Measurements from ENCODE around the gene CFAP74. TPM values are rescaled to one million over a fixed set of nuclear protein-coding genes. Genes with fewer than 3 reads are reported as not detected.
A peak's percentile ranks its signal among the peaks of the same experiment; 100 is the strongest.

The CFAP74 gene
- total and polyA plus RNA-seq, 2 experiments from 2014 or later = not detected

DNA sequence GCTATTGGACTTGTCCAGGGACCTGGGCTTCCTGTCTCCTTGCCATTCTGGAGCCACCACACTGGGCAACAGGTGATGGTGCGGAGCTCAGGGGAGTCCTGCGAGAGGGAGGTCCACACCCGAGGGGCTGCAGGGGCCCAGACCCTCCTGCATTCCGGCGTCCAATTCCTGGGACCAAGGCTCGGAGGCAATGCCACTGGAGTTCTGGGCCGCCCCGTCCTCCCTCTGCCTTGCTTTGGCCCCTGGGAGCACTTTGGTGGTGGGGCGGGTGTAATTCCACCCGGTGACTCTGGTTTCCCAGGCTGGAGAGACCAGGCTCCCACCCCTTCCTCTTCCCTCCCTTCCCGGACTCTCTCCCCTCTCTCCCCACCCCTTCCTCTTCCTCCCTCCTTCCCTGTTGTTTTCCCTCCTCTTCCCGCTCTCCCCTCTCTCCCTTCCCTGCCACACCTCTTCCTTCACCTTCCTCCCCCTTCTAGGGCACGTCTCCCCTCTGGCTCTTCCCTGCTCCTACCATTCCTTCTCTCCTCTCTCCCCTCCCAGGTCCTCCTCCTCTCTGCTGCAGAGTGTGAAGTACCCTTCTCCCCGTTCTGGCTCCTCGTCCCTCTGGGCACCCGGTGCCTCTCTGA is 48.6 kb upstream of the CFAP74 start:
- no peaks in the 10 kb centered on the region for H3K9me2 ChIP-seq (replicated peaks; ENCODE audit: insufficient read depth)
- H3K4me3 ChIP-seq = no peak overlapping the region
- TF ChIP-seq EZH2phosphoT487 (IDR thresholded peaks at IDR 0.05; ENCODE audit: low read depth, severe bottlenecking, unreplicated experiment) (no peak), EZH2 (IDR thresholded peaks at IDR 0.05; ENCODE audit: borderline replicate concordance) (no peak)
- TF ChIP-seq, protein P1, sequence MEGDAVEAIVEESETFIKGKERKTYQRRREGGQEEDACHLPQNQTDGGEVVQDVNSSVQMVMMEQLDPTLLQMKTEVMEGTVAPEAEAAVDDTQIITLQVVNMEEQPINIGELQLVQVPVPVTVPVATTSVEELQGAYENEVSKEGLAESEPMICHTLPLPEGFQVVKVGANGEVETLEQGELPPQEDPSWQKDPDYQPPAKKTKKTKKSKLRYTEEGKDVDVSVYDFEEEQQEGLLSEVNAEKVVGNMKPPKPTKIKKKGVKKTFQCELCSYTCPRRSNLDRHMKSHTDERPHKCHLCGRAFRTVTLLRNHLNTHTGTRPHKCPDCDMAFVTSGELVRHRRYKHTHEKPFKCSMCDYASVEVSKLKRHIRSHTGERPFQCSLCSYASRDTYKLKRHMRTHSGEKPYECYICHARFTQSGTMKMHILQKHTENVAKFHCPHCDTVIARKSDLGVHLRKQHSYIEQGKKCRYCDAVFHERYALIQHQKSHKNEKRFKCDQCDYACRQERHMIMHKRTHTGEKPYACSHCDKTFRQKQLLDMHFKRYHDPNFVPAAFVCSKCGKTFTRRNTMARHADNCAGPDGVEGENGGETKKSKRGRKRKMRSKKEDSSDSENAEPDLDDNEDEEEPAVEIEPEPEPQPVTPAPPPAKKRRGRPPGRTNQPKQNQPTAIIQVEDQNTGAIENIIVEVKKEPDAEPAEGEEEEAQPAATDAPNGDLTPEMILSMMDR (IDR thresholded peaks at IDR 0.05; ENCODE audit: poor library complexity) = no peak
- H3K4me1 ChIP-seq (ENCODE audit: insufficient read depth) = peaks cover 15% of the 10 kb centered on the region
- H3K27ac ChIP-seq = no peak overlapping the region
- no peak overlapping the region for H2AFZ ChIP-seq
- H3K4me2 ChIP-seq = peak overlapping the region; percentile 89
- no peak for DNase-seq (ENCODE audit: low spot score)
- H4K20me1 ChIP-seq (ENCODE audit: insufficient read depth, poor library complexity, severe bottlenecking) = peaks cover 16% of the 10 kb centered on the region
- H3K79me2 ChIP-seq = peaks cover 37% of the 10 kb centered on the region
- H3K9me3 ChIP-seq (ENCODE audit: low read depth) = no peaks in the 10 kb centered on the region
- H3K36me3 ChIP-seq (replicated peaks; ENCODE audit: insufficient read depth, low read depth) = no peaks in the 10 kb centered on the region
- 83% methylated on average over 8 of the region's 16 CpGs for WGBS (ENCODE audit: low lambda C conversion rate, missing lambda C conversion rate)
- peaks cover 1% of the 10 kb centered on the region for H3K27me3 ChIP-seq

DNA sequence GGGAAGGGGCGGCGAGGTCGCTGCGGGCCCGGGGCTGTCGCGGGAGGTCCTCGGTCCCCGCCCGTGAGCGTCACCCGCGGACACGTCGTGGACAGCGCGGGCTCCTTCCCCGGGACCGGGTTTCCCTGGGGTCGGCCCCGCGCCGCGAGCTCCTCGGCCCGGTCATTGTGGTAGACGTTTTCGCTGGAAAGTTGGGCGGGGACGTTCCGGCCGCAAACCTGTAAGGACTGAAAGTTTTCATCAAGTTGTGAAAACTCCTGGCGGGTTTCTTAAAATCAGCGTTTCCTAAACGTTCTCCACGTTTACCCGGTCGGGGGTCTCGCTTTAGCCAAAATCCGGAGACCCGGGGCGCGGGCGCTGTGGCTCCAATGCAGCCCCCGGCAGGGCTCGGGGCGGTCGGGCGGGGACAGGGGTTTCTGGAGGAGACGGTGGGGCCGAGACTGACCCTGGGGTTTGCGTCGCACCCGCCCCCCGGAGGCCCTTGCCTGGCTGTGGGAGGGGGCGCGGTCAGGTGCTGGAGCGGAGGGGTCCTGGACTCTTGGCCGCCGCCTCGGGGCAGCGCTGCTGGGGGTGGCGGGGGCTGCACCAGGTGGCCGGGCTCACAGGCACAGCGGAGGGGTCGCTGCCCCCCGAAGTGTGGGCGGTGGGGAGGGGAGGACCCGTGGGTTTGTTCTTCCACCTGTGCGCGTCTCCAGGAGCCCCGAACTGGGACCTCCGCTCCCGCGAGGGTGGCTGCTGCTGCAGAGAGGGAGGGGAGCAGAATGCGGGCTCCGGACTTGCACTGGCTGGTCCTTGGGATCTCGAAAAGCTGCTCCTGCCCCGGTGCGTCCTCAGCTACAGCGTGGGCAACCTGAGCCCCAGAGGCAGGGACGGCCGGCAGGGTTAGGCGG is 47.5 kb upstream of the CFAP74 start:
- peak overlapping the region; percentile 89 for H3K4me2 ChIP-seq
- peaks cover 37% of the 10 kb centered on the region for H3K79me2 ChIP-seq
- H3K27ac ChIP-seq = peak overlapping the region; percentile 88
- no peaks in the 10 kb centered on the region for H3K9me3 ChIP-seq (ENCODE audit: low read depth)
- H3K36me3 ChIP-seq (replicated peaks; ENCODE audit: insufficient read depth, low read depth) = no peaks in the 10 kb centered on the region
- peak; percentile 47 for DNase-seq (ENCODE audit: low spot score)
- H3K4me1 ChIP-seq (ENCODE audit: insufficient read depth) = peaks cover 24% of the 10 kb centered on the region
- peaks cover 3% of the 10 kb centered on the region for H3K27me3 ChIP-seq
- H2AFZ ChIP-seq = no peak overlapping the region
- TF ChIP-seq, protein P1 (IDR thresholded peaks at IDR 0.05; ENCODE audit: poor library complexity) = no peak
- TF ChIP-seq EZH2 (IDR thresholded peaks at IDR 0.05; ENCODE audit: borderline replicate concordance) = no peak
- TF ChIP-seq EZH2phosphoT487 (IDR thresholded peaks at IDR 0.05; ENCODE audit: low read depth, severe bottlenecking, unreplicated experiment) = no peak
- 6% methylated on average over 61 of the region's 84 CpGs for WGBS (ENCODE audit: low lambda C conversion rate, missing lambda C conversion rate)
- H3K4me3 ChIP-seq = peak overlapping the region; percentile 85
- H4K20me1 ChIP-seq (ENCODE audit: insufficient read depth, poor library complexity, severe bottlenecking) = peaks cover 16% of the 10 kb centered on the region
- H3K9me2 ChIP-seq (replicated peaks; ENCODE audit: insufficient read depth) = no peaks in the 10 kb centered on the region

DNA sequence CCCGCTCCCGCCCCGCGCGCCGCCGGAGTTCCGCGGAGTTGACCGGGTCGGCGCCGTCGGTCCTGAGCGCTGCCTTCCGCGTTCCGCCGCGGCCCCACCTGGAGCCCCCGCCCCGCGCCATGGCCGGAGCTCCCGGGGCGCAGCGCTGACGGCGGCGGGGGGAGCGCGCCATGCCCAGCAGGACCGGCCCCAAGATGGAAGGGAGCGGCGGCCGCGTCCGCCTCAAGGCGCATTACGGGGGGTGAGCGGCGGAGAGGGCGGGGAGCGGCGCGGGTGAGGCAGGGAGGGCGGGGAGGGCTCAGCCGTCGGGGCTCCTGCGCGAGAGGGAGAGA is 46.8 kb upstream of the CFAP74 start:
- H3K27ac ChIP-seq = peak overlapping the region; percentile 88
- H3K4me2 ChIP-seq = peak overlapping the region; percentile 89
- DNase-seq (ENCODE audit: low spot score) = no peak
- H3K4me1 ChIP-seq (ENCODE audit: insufficient read depth) = peaks cover 25% of the 10 kb centered on the region
- 2% methylated on average over 11 of the region's 51 CpGs for WGBS (ENCODE audit: low lambda C conversion rate, missing lambda C conversion rate)
- TF ChIP-seq, protein P1 (IDR thresholded peaks at IDR 0.05; ENCODE audit: poor library complexity) = no peak
- TF ChIP-seq EZH2phosphoT487 (IDR thresholded peaks at IDR 0.05; ENCODE audit: low read depth, severe bottlenecking, unreplicated experiment) (no peak), EZH2 (IDR thresholded peaks at IDR 0.05; ENCODE audit: borderline replicate concordance) (no peak)
- H3K79me2 ChIP-seq = peaks cover 37% of the 10 kb centered on the region
- no peaks in the 10 kb centered on the region for H3K36me3 ChIP-seq (replicated peaks; ENCODE audit: insufficient read depth, low read depth)
- peak overlapping the region; percentile 85 for H3K4me3 ChIP-seq
- H3K9me2 ChIP-seq (replicated peaks; ENCODE audit: insufficient read depth) = no peaks in the 10 kb centered on the region
- no peak overlapping the region for H2AFZ ChIP-seq
- peaks cover 16% of the 10 kb centered on the region for H4K20me1 ChIP-seq (ENCODE audit: insufficient read depth, poor library complexity, severe bottlenecking)
- peaks cover 3% of the 10 kb centered on the region for H3K27me3 ChIP-seq
- no peaks in the 10 kb centered on the region for H3K9me3 ChIP-seq (ENCODE audit: low read depth)
